GM19193 (cell line): Measurements from ENCODE around the gene KIAA0753.

Source experiments
- POLR2A ChIP-seq: IDR thresholded peaks from 4 replicates; pipeline ENCODE4 v1.6.1; 2011; ENCODE audit not compliant: insufficient read depth, insufficient read length; ENCODE audit errors: extremely low read depth

Gene KIAA0753

GRCh38 chr17:6557040-6557438, 83.5 kb downstream of the KIAA0753 start:
- no peak for TF ChIP-seq POLR2A

GRCh38 chr17:6556121-6557039, 84.1 kb downstream of the KIAA0753 start, which contains the start of gene PITPNM3:
TSS of gene PITPNM3 (minus strand) at chr17:6556555. CDS start at chr17:6556406, 149 bp downstream.
- TF ChIP-seq POLR2A, result no peak

GRCh38 chr17:6555331-6556120, 85.0 kb downstream of the KIAA0753 start:
- no peak for TF ChIP-seq POLR2A

GRCh38 chr17:6554871-6555330, 85.6 kb downstream of the KIAA0753 start:
- TF ChIP-seq POLR2A, result no peak

GRCh38 chr17:6554342-6554741, 86.2 kb downstream of the KIAA0753 start:
- TF ChIP-seq POLR2A, result no peak

GRCh38 chr17:6551869-6552531, 88.5 kb downstream of the KIAA0753 start:
- no peak for TF ChIP-seq POLR2A

- TF ChIP-seq POLR2A, result no peak
Observed at GRCh38 chr17:6551356-6551755, 89.2 kb downstream of the KIAA0753 start.

GRCh38 chr17:6549384-6550036, 91.0 kb downstream of the KIAA0753 start:
- no peak for TF ChIP-seq POLR2A

- no peak for TF ChIP-seq POLR2A
Observed at GRCh38 chr17:6548578-6549330, 91.8 kb downstream of the KIAA0753 start.

GRCh38 chr17:6548034-6548433, 92.5 kb downstream of the KIAA0753 start:
- TF ChIP-seq POLR2A, result no peak

- TF ChIP-seq POLR2A, result no peak
Observed at GRCh38 chr17:6547336-6547735, 93.2 kb downstream of the KIAA0753 start.

- no peak for TF ChIP-seq POLR2A
Observed at GRCh38 chr17:6546069-6546718, 94.3 kb downstream of the KIAA0753 start.

- no peak for TF ChIP-seq POLR2A
Observed at GRCh38 chr17:6545291-6545690, 95.2 kb downstream of the KIAA0753 start.

GRCh38 chr17:6544011-6544370, 96.5 kb downstream of the KIAA0753 start:
- no peak for TF ChIP-seq POLR2A
